CD4-positive, alpha-beta T cell treated with Interleukin-12 subunit alpha and Interleukin-12 subunit beta, for 1 hour (primary cell): ENCODE data around the gene SPDYE1.
"Not testable (repeated sequence)": the region's sequence is repeated elsewhere in the genome, so short reads cannot be mapped to it uniquely, and the experiment has no call there.

ENCODE experiments used
- DNase-seq: peaks from one replicate; pipeline ENCODE4 v3.0.0-alpha.2; 2020

Gene SPDYE1

DNA sequence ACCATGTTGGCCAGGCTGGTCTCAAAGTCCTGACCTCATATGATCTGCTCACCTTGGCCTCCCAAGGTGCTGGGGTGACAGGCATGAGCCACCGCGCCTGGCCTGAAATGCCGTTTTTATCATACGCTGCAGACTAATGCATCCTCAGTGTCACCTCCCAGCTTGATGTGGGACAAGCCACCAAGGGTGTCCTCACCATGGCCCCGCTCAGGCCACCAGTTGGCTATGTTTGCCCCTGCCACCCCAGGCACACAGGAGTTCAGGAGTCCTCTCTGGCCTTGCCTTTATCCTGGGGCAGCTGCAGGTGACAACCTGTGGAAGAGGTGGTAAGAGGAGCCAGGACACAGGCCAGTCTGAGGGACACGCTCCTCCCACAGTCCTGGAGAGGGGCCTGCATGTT lies 3.0 kb upstream of the SPDYE1 start:
- DNase-seq: not testable (repeated sequence)

GRCh38 chr7:44012081-44012480 lies 14.4 kb downstream of the SPDYE1 start:
- not testable (repeated sequence) for DNase-seq

GRCh38 chr7:44015090-44015489 lies 17.4 kb downstream of the SPDYE1 start:
- DNase-seq: not testable (repeated sequence)

DNA sequence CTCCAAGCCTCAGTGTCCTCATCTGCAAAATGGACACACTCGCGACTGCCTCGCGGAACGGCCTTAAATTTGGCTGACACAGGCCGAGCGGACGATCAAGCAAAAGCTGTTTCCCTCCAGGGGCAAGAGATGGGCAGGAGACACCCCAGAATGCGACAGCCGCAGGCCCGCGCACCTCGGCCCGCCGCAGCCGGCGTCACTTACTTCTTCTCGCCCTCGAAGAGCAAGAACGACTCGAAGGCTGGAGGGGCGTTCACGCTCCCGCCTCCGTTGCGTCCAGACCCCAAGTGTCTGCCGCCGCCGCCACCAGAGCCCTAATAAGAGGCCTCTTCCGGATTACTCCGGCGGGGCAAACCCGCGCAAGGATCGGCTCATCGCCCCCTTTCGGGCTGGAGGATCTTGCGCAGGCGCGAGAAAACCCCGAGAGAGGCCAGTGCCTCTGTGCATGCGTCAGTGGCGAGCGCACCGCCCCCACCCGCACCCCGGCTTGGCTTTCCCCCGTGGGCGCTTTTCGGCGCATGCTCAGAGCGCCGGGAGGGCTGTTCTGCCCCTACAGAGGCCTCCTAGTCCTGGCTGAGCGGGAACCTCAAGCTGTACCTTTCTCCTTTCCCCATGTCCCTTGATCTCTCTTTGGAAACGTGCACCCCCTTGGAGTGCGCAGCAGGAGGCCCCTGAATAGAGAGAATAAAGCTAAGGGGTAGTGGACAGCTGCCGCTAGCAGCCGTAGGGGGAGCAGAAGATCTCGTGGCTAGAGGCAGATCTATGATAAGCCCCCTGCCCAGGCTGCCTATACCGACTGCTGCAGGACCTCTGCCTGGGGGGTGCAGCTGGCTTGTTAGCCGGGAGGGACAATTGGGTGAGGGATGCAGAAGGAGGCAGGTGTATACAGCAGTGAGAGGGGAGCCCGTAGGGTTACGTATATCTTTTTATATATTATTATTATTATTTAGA lies 21.4 kb downstream of the SPDYE1 start:
- DNase-seq: peak; percentile 100

- DNase-seq: not testable (repeated sequence)
Observed at GRCh38 chr7:44019825-44020224, 22.1 kb downstream of the SPDYE1 start.

DNA sequence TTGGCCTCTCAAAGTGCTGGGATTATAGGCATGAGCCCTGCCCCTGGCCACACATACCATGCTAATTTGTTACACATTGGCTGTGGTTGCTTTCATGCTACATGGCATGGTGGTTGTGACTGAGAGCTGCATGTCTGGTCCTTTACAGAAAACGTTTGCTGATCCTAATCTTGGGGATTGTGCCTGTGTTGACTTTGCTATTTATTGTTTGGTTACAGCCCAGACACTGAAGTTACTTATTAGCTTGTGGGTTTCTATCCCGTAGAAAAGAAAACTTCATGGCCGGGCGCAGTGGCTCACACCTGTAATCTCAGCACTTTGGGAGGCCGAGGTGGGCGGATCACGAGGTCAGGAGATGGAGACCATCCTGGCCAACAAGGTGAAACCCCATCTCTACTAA lies 24.4 kb downstream of the SPDYE1 start:
- DNase-seq: not testable (repeated sequence)

- DNase-seq: not testable (repeated sequence)
Observed at GRCh38 chr7:44022796-44023467, 25.2 kb downstream of the SPDYE1 start.

GRCh38 chr7:44029433-44029832 lies 31.7 kb downstream of the SPDYE1 start:
- not testable (repeated sequence) for DNase-seq

- DNase-seq: not testable (repeated sequence)
Observed at GRCh38 chr7:44030029-44030428, 32.3 kb downstream of the SPDYE1 start.

GRCh38 chr7:44031319-44031718 lies 33.6 kb downstream of the SPDYE1 start:
- not testable (repeated sequence) for DNase-seq

DNA sequence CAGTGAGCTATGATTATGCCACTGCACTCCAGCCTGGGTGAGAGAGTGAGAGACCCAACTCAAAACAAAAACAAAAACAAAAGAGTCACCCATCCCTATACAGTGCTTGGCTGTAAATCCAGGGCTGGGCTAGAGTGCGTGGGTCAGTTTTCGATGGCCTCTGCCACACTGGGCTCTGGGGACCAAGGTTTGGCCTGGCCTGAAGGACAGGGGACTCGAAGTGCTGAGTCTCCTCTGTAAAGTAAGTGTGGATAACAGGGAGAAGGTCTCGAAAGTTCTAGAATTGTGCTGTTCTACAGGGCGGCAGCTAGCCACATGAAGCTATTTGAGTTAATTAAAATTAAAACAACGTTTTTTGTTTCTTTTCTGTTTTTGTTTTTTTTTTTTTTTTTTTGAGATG lies 34.3 kb downstream of the SPDYE1 start:
- not testable (repeated sequence) for DNase-seq

DNA sequence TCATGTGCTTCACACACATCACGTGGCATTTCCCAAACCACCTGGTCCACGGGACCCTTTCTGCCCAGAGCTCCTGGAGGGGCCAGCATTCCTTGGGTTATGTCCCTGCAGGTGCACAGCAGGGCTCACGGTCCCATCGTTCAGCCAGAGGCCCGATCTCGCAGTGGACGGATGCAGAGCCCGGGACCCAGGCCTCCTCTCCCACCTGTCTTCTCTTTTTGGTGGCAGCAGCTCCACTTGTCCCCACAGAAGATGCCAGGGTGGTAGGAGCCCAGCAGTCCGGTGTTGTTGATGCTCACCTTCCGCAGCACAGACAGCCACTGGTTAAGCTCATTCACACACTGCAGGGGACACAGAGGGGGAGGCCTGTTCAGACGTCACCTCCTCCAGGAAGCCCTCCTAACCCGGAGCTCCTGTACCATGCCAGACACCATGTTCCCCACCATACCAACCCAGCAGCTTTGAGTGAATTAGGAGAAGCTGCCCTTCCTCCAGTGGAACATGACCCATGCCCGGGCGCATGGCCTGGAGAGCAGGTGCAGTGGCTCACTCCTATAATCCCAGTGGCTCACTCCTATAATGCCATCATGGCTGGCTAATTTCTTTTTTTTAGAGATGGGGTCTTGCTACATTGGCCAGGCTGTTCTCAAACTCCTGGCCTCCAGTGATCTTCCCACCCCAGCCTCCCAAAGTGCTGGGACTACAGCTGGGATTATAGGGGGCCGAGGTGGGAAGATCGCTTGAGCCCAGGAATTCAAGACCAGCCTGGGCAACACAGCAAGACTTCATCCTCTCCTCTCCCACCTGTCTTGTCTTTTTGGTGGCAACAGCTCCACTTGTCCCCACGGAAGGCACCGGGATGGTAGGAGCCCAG lies 36.5 kb downstream of the SPDYE1 start:
- DNase-seq: not testable (repeated sequence)

GRCh38 chr7:44036364-44036763 lies 38.7 kb downstream of the SPDYE1 start:
- peak; percentile 51 for DNase-seq

DNA sequence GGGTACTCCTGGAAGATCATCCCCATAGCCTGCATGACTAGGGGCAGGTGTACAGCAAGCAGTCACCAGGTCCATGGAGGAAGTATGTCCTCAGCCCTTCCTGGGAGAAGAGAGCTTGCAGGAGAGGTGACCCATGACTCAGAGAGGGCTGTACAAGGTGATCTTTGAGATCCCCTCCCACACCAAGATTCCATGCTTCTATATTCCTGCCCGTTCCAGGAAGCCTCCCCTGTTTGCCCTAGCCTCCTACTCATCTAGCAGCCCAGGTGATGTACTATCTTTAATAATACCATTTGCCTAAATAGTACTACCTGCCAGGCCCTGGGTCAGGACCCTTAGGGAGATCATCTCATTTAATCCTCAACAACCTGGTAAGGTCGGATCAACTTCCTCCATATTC lies 40.3 kb downstream of the SPDYE1 start:
- not testable (repeated sequence) for DNase-seq

DNA sequence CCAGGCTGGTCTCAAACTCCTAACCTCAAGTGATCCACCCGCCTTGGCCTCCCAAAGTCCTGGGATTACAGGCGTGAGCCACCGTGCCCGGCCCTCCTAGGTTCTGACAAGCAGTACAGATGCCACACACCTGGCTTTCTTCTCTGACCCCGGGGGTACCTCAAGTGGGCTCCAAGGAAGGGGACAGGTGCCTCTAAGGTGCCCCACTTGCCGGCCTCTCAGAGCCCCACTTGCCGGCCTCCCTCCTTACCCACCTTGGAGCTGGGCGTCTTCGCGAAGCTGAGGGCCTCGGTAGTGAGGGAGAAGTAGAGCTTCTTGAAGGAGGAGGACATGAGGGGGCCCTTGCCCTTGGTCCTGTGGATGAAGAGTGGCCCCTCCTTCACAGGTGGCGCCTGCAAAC lies 40.9 kb downstream of the SPDYE1 start:
- DNase-seq: not testable (repeated sequence)

GRCh38 chr7:44038961-44039558 lies 41.4 kb downstream of the SPDYE1 start:
- DNase-seq: peak; percentile 90

DNA sequence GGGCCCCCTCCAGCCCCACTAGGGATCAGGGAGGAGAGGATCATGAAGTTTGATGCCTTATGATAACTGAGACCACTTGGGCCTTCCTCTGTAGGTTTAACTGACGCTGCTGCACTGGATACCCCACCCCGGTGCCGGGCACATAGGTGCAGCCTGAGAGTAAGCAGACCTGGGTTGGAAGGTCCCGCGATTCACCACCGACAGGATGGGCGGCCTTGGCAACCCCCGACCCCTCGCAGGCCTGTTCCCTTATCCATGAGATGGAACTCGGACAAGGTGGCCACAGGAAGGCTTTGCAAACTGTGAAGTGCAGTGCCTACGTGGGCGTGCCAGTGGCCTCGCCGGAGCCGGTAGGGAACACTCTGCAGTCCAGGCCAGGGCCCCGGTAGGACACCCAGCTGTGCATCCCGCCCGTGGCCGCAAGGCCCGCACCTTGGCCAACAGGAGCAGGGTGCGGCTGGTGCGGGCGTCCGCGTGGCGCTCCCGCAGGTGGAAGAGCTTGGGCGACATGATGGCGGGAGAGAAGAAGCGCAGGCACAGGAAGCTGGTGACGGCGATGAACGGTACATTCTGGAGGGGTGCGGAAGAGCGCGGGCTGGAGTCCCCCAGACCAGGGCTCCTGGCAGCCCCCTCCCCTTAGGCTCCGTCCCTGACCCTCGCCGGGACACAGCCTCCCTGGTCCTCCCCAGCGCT lies 42.2 kb downstream of the SPDYE1 start:
- DNase-seq: not testable (repeated sequence)

- peak; percentile 81 for DNase-seq
Observed at GRCh38 chr7:44040493-44040891, 42.8 kb downstream of the SPDYE1 start.

- no peak for DNase-seq
Observed at GRCh38 chr7:44042221-44042620, 44.5 kb downstream of the SPDYE1 start.

DNA sequence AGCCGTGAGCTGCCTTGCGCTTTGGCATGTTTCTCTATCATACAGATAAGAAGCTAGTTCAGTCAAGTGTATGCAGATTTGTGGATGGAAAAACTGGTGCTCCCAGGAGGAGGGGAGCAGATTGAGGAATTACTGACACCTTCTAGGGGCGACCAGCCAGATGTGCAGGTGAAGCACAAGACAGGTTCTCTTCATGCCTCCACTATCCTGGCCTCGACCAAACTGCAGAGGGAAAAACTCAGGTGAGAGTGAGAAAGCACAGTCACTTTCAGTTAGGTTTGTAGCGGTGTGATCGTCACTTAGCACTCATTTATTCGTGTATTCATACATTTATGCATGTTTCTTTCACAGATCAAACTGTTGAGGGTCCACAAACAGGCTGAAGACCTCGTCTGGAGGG lies 46.2 kb downstream of the SPDYE1 start:
- DNase-seq: no peak

GRCh38 chr7:44044315-44045225 lies 46.9 kb downstream of the SPDYE1 start, which contains the start of gene DBNL:
TSS of gene DBNL (plus strand) at chr7:44044702. CDS start at chr7:44044738, 36 bp downstream.
- DNase-seq: peak; percentile 87
